K562 (cell line): Measurements from ENCODE around the gene TIGD4. TPM values are rescaled to one million over a fixed set of nuclear protein-coding genes. Genes with fewer than 3 reads are reported as not detected.

ENCODE experiments used
- ARID1B ChIP-seq: fragments of 450-650 bp; IDR thresholded peaks from 2 replicates; pipeline ENCODE4 v1.6.1; 2016; ENCODE audit warnings: antibody characterized with exemption, mild to moderate bottlenecking, inconsistent platforms
- BRD9 ChIP-seq: fragments of 450-650 bp; IDR thresholded peaks from 2 replicates; pipeline ENCODE4 v1.6.1; 2018; ENCODE audit warnings: low read depth; ENCODE audit not compliant: partially characterized antibody
- CCNT2 ChIP-seq: IDR thresholded peaks from 2 replicates; pipeline ENCODE4 v1.6.1; 2011; ENCODE audit warnings: borderline replicate concordance, low read depth, mild to moderate bottlenecking, moderate library complexity, mixed read lengths, low read length; ENCODE audit not compliant: insufficient read length; ENCODE audit errors: extremely low read depth
- EP400 ChIP-seq: fragments of 450-650 bp; IDR thresholded peaks from 2 replicates; pipeline ENCODE4 v1.6.1; 2017; ENCODE audit warnings: antibody characterized with exemption, mild to moderate bottlenecking, moderate library complexity
- GTF2F1 ChIP-seq: IDR thresholded peaks from 2 replicates; pipeline ENCODE4 v1.6.1; 2011; ENCODE audit warnings: low read depth, low read length, improper control_type of control experiment
- ILK ChIP-seq: fragments of 450-650 bp; IDR thresholded peaks from 2 replicates; pipeline ENCODE4 v1.6.1; 2016; ENCODE audit warnings: missing genetic modification characterization, low read depth, mild to moderate bottlenecking, missing compliant biosample characterization, moderate library complexity, borderline replicate concordance
- KDM2B ChIP-seq: fragments of 250-450 bp; sonication (Bioruptor Pico); IDR thresholded peaks from 2 replicates; pipeline ENCODE4 v1.8.0; 2021; ENCODE audit warnings: mild to moderate bottlenecking, moderate library complexity
- KDM5B ChIP-seq: fragments of 200-600 bp; sonication (generic); IDR thresholded peaks from 2 replicates; pipeline ENCODE4 v1.6.1; 2012; ENCODE audit warnings: low read depth, mild to moderate bottlenecking, moderate library complexity, low read length, control low read depth, inconsistent platforms; ENCODE audit not compliant: insufficient replicate concordance
- MCM3 ChIP-seq: fragments of 450-650 bp; IDR thresholded peaks from 2 replicates; pipeline ENCODE4 v1.6.1; 2016
- MCM5 ChIP-seq: fragments of 450-650 bp; IDR thresholded peaks from 2 replicates; pipeline ENCODE4 v1.6.1; 2016; ENCODE audit warnings: low read depth
- MCM7 ChIP-seq, 2 experiments: fragments of 450-650 bp; IDR thresholded peaks; 2 replicates each; pipeline ENCODE4 v1.6.1; 2016 to 2018
- NFATC3 ChIP-seq: fragments of 450-650 bp; IDR thresholded peaks from 2 replicates; pipeline ENCODE4 v1.6.1; 2017; ENCODE audit warnings: mild to moderate bottlenecking
- PML ChIP-seq: IDR thresholded peaks from 2 replicates; pipeline ENCODE4 v1.6.1; 2012; ENCODE audit warnings: low read length, inconsistent platforms
- SIRT6 ChIP-seq: IDR thresholded peaks from one replicate; pipeline ENCODE4 v1.6.1; 2012; ENCODE audit warnings: low read depth, mild to moderate bottlenecking, control low read depth, inconsistent platforms, low read length, moderate library complexity
- SOX6 ChIP-seq: fragments of 450-650 bp; IDR thresholded peaks from 2 replicates; pipeline ENCODE4 v1.6.1; 2014; ENCODE audit warnings: mild to moderate bottlenecking
- TBP ChIP-seq: optimal IDR thresholded peaks from 2 replicates; pipeline ENCODE3; 2011; ENCODE audit warnings: low read depth, low read length, improper control_type of control experiment
- THRAP3 ChIP-seq: fragments of 450-650 bp; IDR thresholded peaks from 2 replicates; pipeline ENCODE4 v1.6.1; 2016; ENCODE audit warnings: mild to moderate bottlenecking, inconsistent platforms, borderline replicate concordance
- ZBTB49 ChIP-seq: sonication (generic); formaldehyde crosslinking; IDR thresholded peaks from 2 replicates; pipeline ENCODE4 v1.8.0; 2022; ENCODE audit warnings: missing genetic modification reagents, mild to moderate bottlenecking, borderline replicate concordance
- ZNF121 ChIP-seq: sonication (generic); formaldehyde crosslinking; conservative IDR thresholded peaks from 2 replicates; pipeline ENCODE4 v1.8.0; 2022; ENCODE audit warnings: missing genetic modification reagents
- ZNF143 ChIP-seq: sonication (generic); formaldehyde crosslinking; IDR thresholded peaks from 2 replicates; pipeline ENCODE4 v1.9.0; 2022; ENCODE audit warnings: mild to moderate bottlenecking, missing genetic modification reagents
- ZNF239 ChIP-seq: fragments of 250-450 bp; sonication (Bioruptor Pico); IDR thresholded peaks from 2 replicates; pipeline ENCODE4 v1.4.0; 2020; ENCODE audit warnings: mild to moderate bottlenecking
- ZNF778 ChIP-seq: fragments of 450-650 bp; formaldehyde crosslinking; IDR thresholded peaks from 2 replicates; pipeline ENCODE4 v1.4.0; 2020; ENCODE audit warnings: mild to moderate bottlenecking, moderate library complexity
- polyA plus RNA-seq, 8 experiments: library from polyadenylated mRNA; depleted of rRNA in 4 of 8; stranded (reverse) in 5 of 8; unstranded in 3 of 8; fragments of >200 nt; fragmentation: Nextera tagmentation in 2 of 8; fragmentation: Illumina TruSeq in 1 of 8; extraction: Ambion mirVana in 2 of 8; extraction: Trizol in 1 of 8; gene quantifications; 2 replicates each; pipeline versions ENCODE4 v1.2.1 to v1.2.3, GENCODE V29; 2011 to 2014; ENCODE audit warnings: inconsistent platforms in 1 of 8, missing spikeins in 1 of 8
- total RNA-seq, 7 experiments: library from RNA; depleted of rRNA in 6 of 7; stranded (reverse); fragments of >200 nt in 6 of 7; fragmentation: Illumina TruSeq in 2 of 7; extraction: Trizol in 2 of 7; gene quantifications; 2 replicates each; pipeline versions ENCODE4 v1.2.1 to v1.2.3, GENCODE V29; 2011 to 2021; ENCODE audit warnings: low replicate concordance in 1 of 7
- TF ChIP-seq, protein P1 (sequence below): sonication (generic); formaldehyde crosslinking; IDR thresholded peaks from 2 replicates; pipeline ENCODE4 v1.8.0; 2022; ENCODE audit warnings: mild to moderate bottlenecking, low read depth, missing genetic modification reagents
- TF ChIP-seq, protein P2 (sequence below): fragments of 250-450 bp; sonication (Bioruptor Pico); IDR thresholded peaks from 2 replicates; pipeline ENCODE4 v1.8.0; 2021; ENCODE audit warnings: borderline replicate concordance, mild to moderate bottlenecking, moderate library complexity; ENCODE audit not compliant: poor library complexity, severe bottlenecking
- TF ChIP-seq, protein P3 (sequence below): fragments of 250-450 bp; sonication (Bioruptor Pico); IDR thresholded peaks from 2 replicates; pipeline ENCODE4 v1.5.0; 2021

Gene TIGD4
- total and polyA plus RNA-seq, 9 of the 15 experiments (the other 6 are each of a cell fraction or from before 2014, with no cell fraction given): 0.07 to 0.28 (median 0.18) TPM

- TF ChIP-seq ZBTB49 (CRISPR knock-in tag) (no peak), ZNF143 (no peak), ILK (no peak), SIRT6 (no peak), KDM5B (no peak), TBP (peak; percentile 72), THRAP3 (no peak), GTF2F1 (no peak), ZNF121 (CRISPR knock-in tag) (no peak), ARID1B (peak; percentile 26; the same call in 1 of the 2 replicates), SOX6 (peak; percentile 5; the same call in 1 of the 2 replicates), ZNF239 (CRISPR knock-in tag) (no peak), PML (peak; percentile 65; the same call in 1 of the 2 replicates), BRD9 (no peak), MCM7 (IDR thresholded peaks at IDR 0.05) (no peak), KDM2B (CRISPR knock-in tag) (no peak), MCM3 (no peak), NFATC3 (no peak), EP400 (peak; percentile 82), ZNF778 (CRISPR knock-in tag) (no peak), CCNT2 (peak; percentile 56), MCM5 (no peak)
- TF ChIP-seq, protein P1, sequence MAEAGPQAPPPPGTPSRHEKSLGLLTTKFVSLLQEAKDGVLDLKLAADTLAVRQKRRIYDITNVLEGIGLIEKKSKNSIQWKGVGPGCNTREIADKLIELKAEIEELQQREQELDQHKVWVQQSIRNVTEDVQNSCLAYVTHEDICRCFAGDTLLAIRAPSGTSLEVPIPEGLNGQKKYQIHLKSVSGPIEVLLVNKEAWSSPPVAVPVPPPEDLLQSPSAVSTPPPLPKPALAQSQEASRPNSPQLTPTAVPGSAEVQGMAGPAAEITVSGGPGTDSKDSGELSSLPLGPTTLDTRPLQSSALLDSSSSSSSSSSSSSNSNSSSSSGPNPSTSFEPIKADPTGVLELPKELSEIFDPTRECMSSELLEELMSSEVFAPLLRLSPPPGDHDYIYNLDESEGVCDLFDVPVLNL: no peak
- TF ChIP-seq, protein P2, sequence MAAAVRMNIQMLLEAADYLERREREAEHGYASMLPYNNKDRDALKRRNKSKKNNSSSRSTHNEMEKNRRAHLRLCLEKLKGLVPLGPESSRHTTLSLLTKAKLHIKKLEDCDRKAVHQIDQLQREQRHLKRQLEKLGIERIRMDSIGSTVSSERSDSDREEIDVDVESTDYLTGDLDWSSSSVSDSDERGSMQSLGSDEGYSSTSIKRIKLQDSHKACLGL (CRISPR knock-in tag): no peak
- TF ChIP-seq, protein P3, sequence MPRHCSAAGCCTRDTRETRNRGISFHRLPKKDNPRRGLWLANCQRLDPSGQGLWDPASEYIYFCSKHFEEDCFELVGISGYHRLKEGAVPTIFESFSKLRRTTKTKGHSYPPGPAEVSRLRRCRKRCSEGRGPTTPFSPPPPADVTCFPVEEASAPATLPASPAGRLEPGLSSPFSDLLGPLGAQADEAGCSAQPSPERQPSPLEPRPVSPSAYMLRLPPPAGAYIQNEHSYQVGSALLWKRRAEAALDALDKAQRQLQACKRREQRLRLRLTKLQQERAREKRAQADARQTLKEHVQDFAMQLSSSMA (CRISPR knock-in tag): no peak
These were observed at the start of gene TIGD4, which contains the start of gene ARFIP1 (continued) for GRCh38 chr4:152779513-152780266.
